GM12878 (cell line): Measurements from ENCODE around the gene CREB5.
"Not testable (repeated sequence)": the region's sequence is repeated elsewhere in the genome, so short reads cannot be mapped to it uniquely, and the experiment has no call there.

ENCODE experiments used
- EP300 ChIP-seq, 2 experiments: fragments of 150-350 bp in 1 of 2; IDR thresholded peaks; 2 replicates each; pipeline ENCODE4 v1.6.1; 2011 to 2012; ENCODE audit warnings: low read depth in 2 of 2, low read length in 2 of 2, borderline replicate concordance in 1 of 2, improper control_type of control experiment in 1 of 2, inconsistent platforms in 1 of 2; ENCODE audit not compliant: control insufficient read depth in 1 of 2
- ESRRA ChIP-seq: IDR thresholded peaks from 2 replicates; pipeline ENCODE4 v1.6.1; 2012; ENCODE audit warnings: mild to moderate bottlenecking, low read length, improper control_type of control experiment
- TCF7 ChIP-seq: IDR thresholded peaks from 2 replicates; pipeline ENCODE4 v1.6.1; 2014; ENCODE audit warnings: antibody characterized with exemption, borderline replicate concordance
- ZSCAN29 ChIP-seq: fragments of 450-650 bp; IDR thresholded peaks from 2 replicates; pipeline ENCODE4 v1.6.1; 2017; ENCODE audit warnings: mild to moderate bottlenecking, moderate library complexity
- TF ChIP-seq, protein P1 (sequence below): fragments of 450-650 bp; IDR thresholded peaks from 2 replicates; pipeline ENCODE4 v1.6.1; 2017; ENCODE audit warnings: mild to moderate bottlenecking, moderate library complexity

DNA sequence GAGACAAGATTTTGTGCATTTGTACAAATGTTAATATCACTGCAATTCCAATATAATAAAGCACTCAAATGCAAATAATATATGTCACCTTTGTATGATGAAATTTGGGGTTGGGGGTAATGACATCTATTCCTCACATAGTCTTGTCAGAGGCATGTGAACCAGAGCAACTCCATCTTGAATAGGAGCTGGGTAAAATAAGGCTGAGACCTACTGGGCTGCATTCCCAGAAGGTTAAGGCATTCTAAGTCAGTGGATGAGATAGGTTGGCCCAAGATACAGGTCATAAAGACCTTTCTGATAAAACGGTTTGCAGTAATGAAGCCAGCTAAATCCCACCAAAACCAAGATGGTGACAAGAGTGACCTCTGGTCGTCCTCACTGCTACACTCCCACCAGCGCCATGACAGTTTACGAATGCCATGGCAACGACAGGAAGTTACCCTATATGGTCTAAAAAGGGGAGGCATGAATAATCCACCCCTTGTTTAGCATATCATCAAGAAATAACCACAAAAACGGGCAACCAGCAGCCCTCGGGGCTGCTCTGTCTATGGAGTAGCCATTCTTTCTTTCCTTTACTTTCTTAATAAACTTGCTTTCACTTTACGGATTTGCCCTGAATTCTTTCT is 413.6 kb downstream of the CREB5 start:
- TF ChIP-seq ZSCAN29; ESRRA; EP300 (IDR thresholded peaks at IDR 0.05; ENCODE audit: borderline replicate concordance in 1 of 2, control insufficient read depth in 1 of 2, low read depth in 2 of 2, low read length in 2 of 2); TCF7: not testable (repeated sequence)
- TF ChIP-seq, protein P1, sequence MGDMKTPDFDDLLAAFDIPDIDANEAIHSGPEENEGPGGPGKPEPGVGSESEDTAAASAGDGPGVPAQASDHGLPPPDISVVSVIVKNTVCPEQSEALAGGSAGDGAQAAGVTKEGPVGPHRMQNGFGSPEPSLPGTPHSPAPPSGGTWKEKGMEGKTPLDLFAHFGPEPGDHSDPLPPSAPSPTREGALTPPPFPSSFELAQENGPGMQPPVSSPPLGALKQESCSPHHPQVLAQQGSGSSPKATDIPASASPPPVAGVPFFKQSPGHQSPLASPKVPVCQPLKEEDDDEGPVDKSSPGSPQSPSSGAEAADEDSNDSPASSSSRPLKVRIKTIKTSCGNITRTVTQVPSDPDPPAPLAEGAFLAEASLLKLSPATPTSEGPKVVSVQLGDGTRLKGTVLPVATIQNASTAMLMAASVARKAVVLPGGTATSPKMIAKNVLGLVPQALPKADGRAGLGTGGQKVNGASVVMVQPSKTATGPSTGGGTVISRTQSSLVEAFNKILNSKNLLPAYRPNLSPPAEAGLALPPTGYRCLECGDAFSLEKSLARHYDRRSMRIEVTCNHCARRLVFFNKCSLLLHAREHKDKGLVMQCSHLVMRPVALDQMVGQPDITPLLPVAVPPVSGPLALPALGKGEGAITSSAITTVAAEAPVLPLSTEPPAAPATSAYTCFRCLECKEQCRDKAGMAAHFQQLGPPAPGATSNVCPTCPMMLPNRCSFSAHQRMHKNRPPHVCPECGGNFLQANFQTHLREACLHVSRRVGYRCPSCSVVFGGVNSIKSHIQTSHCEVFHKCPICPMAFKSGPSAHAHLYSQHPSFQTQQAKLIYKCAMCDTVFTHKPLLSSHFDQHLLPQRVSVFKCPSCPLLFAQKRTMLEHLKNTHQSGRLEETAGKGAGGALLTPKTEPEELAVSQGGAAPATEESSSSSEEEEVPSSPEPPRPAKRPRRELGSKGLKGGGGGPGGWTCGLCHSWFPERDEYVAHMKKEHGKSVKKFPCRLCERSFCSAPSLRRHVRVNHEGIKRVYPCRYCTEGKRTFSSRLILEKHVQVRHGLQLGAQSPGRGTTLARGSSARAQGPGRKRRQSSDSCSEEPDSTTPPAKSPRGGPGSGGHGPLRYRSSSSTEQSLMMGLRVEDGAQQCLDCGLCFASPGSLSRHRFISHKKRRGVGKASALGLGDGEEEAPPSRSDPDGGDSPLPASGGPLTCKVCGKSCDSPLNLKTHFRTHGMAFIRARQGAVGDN, result not testable (repeated sequence)
